HG02588 (cell line): ENCODE results near the gene WIZ.

ENCODE experiments used
- ATAC-seq: cut with Tn5 transposase; IDR thresholded peaks from one replicate; pipeline ENCODE4 v1.9.1; 2021; ENCODE audit warnings: mild to moderate bottlenecking, moderate library complexity; ENCODE audit not compliant: unreplicated experiment

WIZ gene

DNA sequence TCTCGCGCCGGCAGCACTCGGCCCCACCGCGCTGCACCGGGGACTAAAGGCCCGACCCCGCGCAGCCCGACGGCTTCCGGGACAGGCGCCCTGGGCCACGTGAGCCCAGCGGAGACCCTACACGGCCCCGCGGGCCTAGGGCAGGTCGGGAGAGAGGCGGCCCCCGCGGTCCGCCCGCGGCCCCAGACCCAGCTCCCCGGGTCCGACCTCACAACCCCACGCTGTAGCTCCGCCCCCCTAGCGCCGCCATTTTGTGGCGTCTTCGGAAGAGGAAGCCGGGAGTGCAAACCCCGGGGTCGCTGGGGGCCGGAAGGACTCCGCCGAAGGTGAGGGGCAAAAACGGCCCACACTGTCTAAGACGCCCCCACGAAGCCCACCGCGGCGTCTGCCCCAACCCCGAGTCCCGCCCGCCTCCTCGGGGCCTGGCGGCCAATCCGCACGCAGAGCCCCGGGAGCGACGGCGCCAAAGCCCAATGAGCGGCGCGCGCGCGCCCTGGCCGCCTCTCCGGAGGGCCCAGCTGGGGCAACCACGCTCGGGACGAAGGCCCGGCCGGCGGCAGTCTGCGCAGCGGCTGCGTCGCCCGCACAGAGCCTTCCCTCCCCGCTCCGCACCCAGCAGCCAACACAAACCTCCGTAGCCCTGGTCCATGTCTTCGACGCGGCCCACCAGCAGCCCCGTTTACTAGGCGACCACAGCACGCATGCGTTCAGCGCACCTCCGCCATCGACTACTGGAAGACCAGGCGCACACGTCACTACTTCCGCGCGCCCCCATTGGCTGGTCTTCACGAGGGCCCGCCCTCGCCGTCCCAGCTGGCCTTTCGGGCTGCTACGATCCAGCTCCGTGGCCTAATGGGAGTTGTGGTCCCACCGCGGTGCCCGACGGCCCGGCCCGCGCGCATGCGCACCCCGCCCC lies 70.4 kb downstream of the WIZ start, which contains the start of gene AKAP8:
Gene AKAP8, minus strand, starts transcription at position 705 of the 916 bp plus-strand sequence. Its CDS starts 56 bp downstream, at position 649.
- ATAC-seq = peak; percentile 83

DNA sequence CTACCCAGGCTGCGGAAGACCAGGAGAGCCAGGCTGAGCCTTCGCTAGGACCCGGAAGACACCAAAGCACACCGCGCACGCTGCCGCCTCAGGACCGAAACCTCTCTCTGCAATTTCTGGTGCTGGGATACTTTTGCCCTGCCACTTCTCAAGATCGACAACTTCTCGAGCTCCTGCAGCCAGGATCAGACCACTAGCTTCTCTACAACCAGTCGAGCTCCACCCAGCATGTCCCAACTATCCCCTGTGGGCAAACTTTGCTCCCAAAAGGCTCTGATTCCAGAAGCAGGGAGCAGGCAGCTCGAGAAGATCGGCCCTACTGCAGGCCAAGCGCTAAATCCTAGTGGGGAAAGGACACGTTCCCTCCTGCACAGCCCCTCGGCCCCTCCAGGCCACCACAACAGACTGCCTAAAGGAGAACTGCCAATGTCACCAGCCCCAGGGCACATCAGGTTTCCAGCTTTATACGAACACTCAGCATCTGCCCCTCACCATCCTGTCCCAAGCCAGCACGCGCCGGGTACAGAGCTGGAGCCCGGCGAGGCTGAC lies 71.1 kb downstream of the WIZ start:
- no peak for ATAC-seq

DNA sequence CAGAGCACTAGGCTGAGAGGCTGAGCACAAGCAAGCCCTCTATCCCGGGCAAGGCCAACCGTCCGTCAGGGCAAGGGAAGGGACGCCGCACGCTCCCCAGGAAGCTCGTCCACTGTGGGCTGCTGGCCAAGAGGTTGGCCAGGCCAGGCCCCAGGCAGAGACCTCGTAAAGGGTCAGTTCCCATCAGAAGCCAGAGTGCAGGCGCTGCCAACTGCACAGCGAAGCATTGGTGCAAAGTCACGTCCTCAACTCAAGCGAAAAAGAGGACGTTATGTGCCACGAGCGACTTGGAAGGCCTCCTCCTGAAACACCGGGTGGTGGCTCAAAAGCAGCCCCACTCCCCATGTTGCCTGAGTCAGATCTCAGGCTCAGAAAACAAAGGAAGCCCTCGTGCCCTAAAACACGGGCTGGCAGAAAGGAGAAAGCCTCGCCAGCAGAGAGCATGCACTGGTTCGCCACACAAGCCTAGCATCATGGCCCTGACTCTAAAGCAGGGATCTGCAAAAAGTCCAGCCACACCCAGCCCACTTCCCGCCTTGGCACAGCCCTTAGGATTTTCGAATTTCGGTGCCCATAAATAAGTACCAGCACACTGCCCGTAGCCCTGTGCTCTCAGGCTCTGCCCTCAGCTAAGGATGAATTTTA lies 74.8 kb downstream of the WIZ start:
- ATAC-seq = no peak

DNA sequence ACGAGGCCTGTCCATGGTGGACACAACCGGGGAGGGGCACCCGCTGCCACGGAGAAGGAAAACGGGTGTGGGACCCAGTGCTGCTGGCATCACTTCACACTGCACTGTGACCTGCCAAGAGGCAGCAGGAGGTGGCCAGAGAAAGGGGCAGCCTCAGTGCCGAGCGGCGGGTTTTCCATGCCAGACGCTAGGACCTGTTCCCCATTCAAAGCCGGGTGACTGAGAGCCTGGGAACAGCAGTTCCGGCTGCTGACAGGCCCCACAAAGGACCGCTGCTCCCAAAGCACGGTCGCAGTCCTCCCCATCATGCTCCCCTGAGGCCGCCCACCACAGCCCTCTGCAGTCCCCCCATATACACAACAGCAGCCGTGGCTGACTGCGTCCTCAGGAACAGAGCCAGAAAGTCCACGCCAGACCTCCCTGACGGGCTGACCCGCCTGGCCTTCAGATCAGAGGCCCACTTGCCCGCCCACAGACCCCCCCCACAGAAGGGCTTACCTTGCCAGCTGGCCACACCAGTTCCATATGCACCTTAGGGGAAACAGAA lies 75.6 kb downstream of the WIZ start:
- no peak for ATAC-seq

DNA sequence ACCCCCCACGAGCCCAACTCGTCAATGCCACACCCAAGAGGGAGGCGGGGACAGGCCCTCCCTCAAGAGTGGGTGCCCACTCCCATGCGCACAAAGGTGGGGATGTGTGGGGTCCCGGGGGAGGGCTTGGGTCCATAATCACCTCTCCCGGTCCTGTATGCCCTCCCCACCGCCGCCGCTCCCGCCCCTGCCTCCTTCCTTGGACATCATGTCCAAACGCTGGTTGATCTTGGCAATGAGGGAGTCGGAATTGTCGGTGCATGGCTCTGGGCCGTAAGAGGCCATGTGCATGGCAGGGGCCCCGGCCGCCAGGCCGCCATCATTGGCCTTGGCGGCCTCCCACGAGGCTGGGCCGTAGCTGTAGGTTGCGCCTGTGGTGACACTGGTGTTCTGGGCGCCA lies 76.1 kb downstream of the WIZ start:
- no peak for ATAC-seq

DNA sequence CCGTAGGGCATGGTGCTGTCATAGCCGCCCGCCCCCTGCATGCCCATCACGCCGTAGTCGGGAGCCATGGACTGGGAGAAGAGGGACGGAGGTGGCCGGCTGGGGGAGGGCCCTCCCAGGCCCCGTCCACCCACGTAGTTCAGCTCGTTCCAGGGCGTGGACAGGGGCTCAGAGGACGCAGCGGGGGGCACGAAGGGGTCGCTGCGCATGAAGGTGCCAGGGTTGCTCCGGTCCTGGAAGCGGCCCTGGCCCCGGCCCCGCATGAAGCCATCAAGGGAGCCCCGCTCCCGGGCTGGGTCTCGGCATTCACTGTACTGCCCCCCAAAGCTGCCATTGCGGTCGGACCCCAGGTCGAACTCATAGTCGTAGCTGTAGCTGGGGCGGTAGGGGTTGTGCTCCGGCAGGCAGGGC lies 76.9 kb downstream of the WIZ start:
- ATAC-seq = no peak

DNA sequence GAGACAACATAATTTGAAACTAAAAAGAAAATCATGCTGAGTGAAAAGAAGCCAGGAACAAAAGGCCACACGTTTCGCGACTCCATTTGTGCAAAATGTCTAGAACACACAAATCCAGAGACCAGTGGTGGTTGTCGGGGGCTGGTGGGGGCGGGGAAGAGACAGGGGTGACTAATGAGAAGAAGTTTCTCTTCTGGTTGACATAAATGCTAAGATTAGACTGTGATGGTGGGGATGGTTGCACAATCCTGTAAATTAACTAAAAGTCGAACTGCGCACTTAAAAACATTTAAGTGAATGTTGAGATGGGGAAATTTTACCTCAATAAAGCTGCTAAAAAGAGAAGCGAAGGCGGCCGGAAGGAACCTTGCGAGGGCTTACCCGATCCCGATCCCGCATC lies 77.3 kb downstream of the WIZ start:
- ATAC-seq = no peak

DNA sequence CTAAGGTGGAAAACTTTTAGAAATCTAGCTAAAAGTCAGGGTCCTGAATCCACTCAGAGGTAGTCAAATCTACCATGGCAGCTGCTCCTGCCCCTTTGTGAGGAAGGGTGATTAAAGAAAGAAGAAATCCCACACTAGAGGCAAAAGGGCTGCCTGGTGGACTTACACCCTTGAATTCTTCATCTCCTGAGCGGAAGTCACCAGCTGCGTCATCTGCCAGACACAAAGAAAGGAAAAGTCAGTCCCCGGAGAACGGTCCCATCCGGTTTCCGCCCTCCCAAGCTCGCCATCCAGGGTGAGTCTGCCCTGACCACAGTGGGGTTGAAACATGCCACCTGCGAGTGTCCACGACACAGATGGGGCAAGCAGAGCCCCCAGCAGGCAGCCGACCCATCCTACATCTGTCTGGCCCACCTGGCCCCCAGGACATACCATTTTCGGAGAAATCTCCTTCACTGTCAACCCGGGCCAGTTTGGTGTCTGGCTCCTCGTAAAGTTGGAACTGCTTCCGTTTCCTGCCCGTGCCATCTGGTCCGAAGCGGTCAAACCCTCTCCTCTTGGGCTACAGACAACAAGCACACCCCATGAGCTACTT lies 77.9 kb downstream of the WIZ start:
- no peak for ATAC-seq

DNA sequence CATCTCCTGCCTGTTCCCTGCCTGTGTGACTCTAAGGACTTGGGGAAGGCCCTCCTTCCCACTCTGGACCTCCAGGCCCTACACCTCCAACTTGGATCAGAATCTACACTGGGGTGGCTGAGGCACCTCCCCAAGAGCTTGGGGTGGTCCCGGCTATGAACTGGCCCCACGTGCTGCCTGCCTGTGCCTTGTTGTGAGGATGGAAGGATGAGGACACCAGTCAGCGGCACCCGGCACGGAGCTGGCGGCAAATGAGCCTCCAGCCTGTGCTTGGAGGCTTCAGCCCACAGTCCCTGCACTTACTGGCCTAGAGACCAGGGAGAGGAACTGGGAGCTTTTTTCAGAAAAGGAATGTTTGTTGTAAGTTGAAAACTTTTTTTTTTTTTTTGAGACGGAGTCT lies 78.6 kb downstream of the WIZ start:
- ATAC-seq = no peak
